NT2/D1 (cell line): ENCODE measurements around the gene CARD11.
"Not testable (repeated sequence)": the region's sequence is repeated elsewhere in the genome, so short reads cannot be mapped to it uniquely, and the experiment has no call there.

Experiments
- YY1 ChIP-seq: IDR thresholded peaks from 2 replicates; pipeline ENCODE4 v1.6.1; 2011; ENCODE audit not compliant: insufficient read length, insufficient read depth
- ZNF274 ChIP-seq: IDR thresholded peaks from 2 replicates; pipeline ENCODE4 v1.6.1; 2011; ENCODE audit warnings: mild to moderate bottlenecking, low read depth, low read length

GRCh38 chr7:3038011-3038410, 5.7 kb downstream of the CARD11 start:
- TF ChIP-seq ZNF274, YY1: not testable (repeated sequence)
